ENCODE data around the gene TRIM22.
A peak's percentile ranks its signal among the peaks of the same experiment; 100 is the strongest.
"Not testable (repeated sequence)": the region's sequence is repeated elsewhere in the genome, so short reads cannot be mapped to it uniquely, and the experiment has no call there.

Gene TRIM22
- total RNA-seq: 385 to 433 reads per million in 2 donors

DNA sequence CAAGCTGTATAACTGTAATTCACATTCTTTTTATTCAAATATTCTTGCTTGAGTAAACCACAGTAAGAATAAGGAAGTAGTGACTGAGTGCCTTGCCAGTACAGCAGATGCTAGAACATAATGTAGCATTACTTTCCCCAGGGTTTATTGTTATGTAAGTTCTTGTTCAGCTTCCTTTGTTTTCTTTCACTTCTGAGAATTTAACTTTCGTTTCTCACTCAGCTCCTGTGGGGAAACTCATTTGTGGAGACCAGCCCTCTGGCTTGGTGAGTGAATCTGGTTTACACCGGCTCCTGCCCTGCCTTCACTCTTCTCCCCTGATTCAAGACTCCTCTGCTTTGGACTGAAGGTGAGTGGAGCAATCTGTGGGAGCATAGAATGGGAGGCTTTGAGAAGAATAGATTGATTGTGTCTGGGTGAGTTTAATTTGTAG is at the start of gene TRIM22:
Gene TRIM22 (plus strand): TSS at position 240 of the 433 bp plus-strand sequence. CDS start 6,443 bp downstream, outside the sequence.
- DNase-seq: no peak

GRCh38 chr11:5639953-5640352 is 49.6 kb upstream of the TRIM22 start:
- DNase-seq: no peak

- DNase-seq: no peak
These were observed 46.0 kb upstream of the TRIM22 start for GRCh38 chr11:5643585-5643984.

- DNase-seq: no peak
These were observed 43.5 kb upstream of the TRIM22 start for GRCh38 chr11:5646139-5646538.

GRCh38 chr11:5655474-5655873 is 34.1 kb upstream of the TRIM22 start:
- DNase-seq: no peak

DNA sequence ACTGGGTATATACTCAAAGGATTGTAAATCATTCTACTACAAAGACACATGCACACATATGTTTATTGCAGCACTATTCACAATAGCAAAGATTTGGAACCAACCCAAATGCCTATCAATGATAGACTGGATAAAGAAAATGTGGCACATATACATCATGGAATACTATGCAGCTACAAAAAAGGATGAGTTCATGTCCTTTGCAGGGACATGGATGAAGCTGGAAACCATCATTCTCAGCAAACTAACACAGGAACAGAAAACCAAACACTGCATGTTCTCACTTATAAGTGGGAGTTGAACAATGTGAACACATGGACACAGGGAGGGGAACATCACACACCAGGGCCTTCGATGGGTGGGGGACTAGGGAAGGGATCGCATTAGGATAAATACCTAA is 32.6 kb upstream of the TRIM22 start:
- not testable (repeated sequence) for DNase-seq

- no peak for DNase-seq
These were observed 31.3 kb upstream of the TRIM22 start for GRCh38 chr11:5658318-5658717.

- no peak for DNase-seq
These were observed 26.1 kb upstream of the TRIM22 start for GRCh38 chr11:5663511-5663910.

DNA sequence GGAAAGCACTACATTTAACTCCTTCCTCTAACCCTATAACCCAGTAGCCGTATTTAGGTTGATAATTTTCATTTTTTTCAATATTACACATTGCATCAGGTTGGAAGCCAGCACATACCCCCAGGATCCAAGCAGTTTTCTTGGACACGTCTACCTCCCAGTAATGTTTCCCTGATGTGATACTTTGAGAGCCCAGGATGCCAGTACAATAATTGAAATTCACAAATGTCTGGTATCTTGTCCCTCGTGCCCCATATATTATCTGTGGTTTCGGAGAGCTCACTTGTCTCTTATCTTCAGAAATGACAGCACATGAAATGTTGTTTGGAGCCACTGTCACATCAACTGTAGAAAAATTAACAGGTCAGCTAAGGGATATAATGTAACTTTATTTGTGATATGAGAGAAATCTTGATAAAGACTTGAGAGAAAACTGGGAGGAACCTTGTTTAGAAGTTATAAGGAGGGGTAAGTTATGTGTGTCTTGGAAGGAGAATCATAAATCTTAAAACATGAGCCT is 24.5 kb upstream of the TRIM22 start:
- no peak for DNase-seq

DNA sequence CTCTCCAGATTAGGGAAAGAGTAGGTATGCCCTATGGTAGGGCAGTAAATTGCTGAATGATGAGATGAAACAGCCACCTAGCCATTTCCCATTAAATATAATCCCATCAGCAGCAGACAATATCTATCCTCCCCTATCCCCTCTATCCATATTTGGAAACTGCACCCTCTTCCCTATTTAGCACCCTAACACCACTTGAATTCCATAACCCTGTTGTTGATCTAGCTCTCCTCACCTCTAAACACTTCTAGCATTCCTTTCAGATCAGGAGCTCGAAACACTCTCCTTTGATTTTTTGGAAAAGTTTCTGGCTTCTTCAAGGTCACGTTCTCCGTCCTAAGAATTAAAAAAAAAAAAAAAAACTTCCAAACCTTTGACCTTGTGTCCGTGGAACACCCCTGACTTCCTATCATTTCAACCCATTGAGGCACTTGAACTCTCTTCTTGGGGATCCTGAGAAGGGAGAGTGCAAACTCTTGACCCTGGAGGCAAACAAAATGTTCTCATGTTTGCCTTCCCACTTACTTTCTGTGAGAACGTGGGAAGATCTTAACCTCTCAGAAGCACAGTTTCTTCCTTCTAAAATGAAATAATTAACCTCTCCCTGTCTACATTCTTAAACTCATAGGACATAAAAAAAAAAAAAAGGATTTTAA is 23.7 kb upstream of the TRIM22 start:
- no peak for DNase-seq

DNA sequence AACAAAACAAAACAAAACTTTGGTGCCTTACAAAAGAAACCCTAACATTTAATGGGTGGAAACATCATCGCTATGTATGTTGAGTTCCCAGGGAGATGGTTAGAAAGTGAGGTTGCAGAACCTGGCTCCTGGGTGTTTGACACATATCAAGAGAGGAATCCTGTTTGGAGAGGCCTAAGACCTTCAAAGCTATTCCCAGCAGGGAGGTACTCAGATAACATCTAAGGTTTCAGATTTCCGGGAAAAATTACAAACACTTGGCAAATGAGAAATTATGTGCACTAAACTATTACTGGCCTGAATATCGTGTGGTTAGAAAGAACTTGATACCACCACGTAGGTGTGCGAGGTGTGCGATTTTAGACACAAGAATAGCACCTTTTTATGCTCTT is 23.2 kb upstream of the TRIM22 start:
- DNase-seq: no peak

- no peak for DNase-seq
These were observed 17.8 kb upstream of the TRIM22 start for GRCh38 chr11:5671831-5672230.

DNA sequence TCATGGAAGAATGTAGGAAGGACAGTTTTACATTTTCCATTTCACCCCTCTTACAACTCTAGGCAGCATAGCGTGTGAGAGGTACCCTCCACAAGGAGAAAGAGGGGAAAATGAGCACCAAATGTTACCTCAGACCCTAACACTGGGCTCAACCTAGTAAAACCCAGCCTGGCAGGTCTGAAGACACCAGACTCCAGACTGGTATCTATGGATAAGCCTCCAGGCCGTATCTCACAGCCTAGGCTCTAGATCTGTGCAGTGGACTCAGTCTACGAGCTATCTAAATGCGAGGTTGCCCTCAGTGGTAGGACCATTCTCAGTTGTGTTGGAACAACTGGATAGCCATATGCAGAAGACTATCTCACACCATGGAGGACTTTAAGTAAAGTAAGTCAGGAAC is 15.2 kb upstream of the TRIM22 start:
- no peak for DNase-seq

DNA sequence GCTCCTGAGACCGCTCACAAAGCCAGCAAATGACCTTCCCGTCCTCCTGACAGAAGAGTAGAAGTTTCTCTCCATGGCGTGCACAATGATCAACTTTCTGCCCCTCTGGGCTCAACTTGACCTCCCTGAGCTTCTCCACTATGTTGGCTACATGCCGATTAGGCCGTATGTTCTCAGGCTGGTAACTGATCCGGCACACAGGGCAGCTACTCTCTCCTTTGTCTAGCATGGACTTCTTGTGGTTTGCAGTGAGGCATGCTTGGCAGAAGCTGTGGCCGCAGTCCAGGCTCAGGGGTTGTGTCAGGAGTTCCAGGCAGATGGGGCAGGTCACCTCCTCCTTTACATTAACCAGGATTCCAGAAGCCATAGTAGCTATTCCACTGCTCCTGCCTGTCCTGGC is 9.8 kb upstream of the TRIM22 start:
- DNase-seq: no peak

DNA sequence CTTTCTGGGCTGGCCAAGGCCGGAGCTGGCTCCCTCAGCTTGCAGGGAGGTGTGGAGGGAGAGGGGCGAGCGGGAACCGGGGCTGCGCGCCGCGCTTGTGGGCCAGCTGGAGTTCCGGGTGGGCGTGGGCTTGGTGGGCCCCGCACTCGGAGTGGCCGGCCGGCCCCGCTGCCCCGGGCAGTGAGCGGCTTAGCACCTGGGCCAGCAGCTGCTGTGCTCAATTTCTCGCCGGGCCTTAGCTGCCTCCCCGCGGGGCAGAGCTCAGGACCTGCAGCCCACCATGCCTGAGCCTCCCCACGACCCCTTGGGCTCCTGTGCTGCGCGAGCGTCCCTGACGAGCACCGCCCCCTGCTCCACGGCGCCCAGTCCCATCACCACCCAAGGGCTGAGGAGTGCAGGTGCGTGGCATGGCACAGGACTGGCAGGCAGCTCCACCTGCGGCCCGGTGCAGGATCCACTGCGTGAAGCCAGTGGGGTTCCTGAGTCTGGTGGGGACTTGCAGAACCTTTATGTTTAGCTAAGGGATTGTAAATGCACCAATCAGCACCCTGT is 6.6 kb upstream of the TRIM22 start:
- DNase-seq: not testable (repeated sequence)

DNA sequence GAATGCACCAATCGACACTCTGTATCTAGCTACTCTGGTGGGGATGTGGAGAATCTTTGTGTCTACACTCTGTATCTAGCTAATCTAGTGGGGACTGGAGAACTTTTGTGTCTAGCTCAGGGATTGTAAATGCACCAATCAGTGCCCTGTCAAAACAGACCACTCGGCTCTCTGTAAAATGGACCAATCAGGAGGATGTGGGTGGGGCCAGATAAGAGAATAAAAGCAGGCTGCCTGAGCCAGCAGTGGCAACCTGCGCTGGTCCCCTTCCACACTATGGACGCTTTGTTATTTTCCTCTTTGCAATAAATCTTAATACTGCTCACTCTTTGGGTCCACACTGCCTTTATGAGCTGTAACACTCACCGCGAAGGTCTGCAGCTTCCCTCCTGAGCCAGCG is 6.0 kb upstream of the TRIM22 start:
- not testable (repeated sequence) for DNase-seq

- no peak for DNase-seq
These were observed 5.4 kb upstream of the TRIM22 start for GRCh38 chr11:5684036-5684645.

DNA sequence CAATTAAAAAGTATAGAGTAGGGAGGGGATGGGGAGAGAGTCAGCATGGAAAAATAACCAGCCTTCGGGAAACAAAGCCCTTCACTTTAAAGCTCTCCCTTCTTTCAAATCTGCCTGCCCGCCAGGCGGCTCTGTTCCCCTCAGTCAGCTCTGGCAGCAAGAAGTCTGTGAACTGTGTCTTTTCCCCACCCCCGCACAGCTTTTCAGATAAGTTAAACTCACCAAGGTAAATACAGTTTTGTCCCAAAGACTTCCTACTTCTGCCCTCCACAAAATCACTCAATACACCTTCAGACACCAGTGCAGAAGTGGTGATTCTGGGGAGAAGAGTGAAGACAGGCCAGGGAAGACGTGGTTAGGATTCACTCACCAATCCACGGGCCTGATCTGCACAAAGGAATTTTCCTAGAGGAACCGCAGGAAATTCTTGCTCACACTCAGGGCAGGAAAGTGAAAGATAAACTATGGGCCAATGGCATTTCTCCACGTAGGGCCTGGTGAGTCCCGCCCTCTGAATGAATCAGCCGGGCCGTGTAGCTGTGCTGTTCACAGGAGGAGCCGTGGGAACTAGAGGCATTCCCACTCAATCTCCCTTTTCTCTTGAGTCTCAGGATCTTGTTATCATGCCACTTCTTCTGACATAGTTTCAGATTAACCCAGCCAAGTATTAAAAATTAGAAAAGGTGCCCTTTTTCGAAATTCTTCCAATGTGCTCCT is 4.8 kb upstream of the TRIM22 start, which contains the start of gene TRIM5:
Gene TRIM5 (minus strand): TSS at position 429 of the 717 bp plus-strand sequence. CDS start 4,897 bp downstream, outside the sequence.
- DNase-seq: peak; percentile 66

DNA sequence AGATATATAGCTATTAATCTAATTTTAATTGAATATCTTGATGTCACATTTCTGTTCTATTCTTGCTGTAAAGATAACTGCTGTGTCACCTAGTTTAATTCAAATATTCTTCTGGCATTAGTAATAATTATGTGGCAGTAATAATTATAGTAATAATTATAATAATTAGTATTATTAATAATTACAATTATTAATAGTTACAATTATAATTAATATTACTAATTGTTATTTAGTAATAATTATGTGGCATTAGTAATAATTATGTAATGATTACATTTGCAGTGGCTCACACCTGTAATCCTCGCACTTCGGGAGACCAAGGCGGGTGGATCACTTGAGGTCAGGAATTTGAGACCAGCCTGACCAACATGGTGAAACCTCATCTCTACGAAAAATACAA is 3.2 kb upstream of the TRIM22 start:
- DNase-seq: no peak

DNA sequence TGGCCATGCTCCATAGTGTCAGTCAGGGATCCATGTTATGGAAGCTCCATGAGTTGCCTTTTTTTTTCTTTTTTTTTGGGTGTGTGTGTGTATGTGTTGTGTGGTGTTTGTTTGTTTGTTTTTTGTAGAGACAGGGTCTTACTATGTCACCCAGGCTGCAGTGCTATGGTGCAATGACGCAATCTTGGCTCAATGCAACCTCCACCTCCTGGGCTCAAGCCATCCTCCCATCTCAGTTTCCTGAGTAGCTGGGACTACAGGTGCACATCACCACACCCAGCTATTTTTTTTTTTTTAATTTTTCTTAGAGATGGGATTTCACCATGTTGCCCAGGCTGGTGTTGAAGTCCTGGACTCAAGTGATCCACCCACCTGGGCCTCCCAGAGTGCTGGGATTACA is 1.1 kb upstream of the TRIM22 start:
- DNase-seq: no peak

DNA sequence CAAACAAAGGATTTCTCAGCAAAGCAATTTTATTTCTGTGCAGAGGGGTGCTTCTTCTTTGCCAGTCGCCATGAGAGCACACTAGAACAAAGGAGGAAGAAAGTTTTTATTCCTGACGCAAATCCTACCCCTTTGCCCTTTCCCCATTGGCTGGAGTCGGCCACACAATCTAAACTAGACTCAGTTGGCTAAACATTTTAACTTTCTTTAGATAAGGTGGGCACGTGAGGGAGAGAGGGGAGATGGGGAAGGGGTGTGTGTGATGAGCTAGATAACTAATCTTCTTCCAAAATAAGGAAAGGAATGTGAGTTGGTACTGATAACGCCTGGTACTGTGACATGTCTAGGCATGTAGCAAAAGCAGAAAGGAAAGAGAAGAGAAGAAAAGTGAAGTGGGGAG is 626 bp downstream of the TRIM22 start:
- DNase-seq: no peak

- DNase-seq: no peak
These were observed 1.1 kb downstream of the TRIM22 start for GRCh38 chr11:5690736-5691135.

DNA sequence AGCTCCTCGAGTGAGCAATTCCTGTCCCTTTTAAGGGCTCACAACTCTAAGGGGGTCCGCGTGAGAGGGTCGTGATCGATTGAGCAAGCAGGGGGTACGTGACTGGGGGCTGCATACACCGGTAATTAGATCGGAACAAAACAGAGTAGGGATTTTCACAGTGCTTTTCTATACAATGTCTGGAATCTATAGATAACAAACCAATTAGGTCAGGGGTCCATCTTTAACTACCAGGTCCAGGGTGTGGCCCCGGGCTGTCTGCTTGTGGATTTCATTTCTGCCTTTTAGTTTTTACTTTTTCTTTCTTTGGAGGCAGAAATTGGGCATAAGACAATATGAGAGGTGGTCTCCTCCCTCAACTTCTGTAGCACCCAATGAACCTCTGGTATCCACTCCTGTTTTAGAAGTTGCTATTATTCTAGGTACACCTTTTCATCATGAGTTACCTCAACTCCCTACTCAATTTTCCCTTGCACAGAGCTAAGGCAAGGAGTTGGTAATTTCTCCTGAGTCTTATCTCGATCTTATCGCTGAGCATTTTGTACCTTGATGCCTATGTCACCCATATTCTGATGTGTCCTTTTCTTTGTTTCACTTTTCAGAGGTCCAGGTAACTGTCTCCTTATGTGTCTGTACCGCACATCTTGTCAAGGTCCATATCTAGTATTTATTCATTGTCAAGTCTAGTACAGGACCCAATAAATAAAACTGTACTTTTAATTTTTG is 1.8 kb downstream of the TRIM22 start:
- not testable (repeated sequence) for DNase-seq

Data from T-helper 9 cell (primary cell).